Activated naive CD4-positive, alpha-beta T cell treated with anti-CD3 and anti-CD28 coated beads, Interleukin-2, amount 50 U/mL, for 16 hours (primary cell): ENCODE measurements around the gene DUSP22.
"Not testable (repeated sequence)": the region's sequence is repeated elsewhere in the genome, so short reads cannot be mapped to it uniquely, and the experiment has no call there.

Experiments used
- DNase-seq: peaks from one replicate; pipeline ENCODE4 v3.0.0-alpha.2; 2020

DUSP22 gene

GRCh38 chr6:280775-281468, 11.4 kb upstream of the DUSP22 start:
- no peak for DNase-seq

- DNase-seq: no peak
Measured at GRCh38 chr6:281469-282103, 10.7 kb upstream of the DUSP22 start.

- no peak for DNase-seq
Measured at GRCh38 chr6:282177-282866, 10.0 kb upstream of the DUSP22 start.

GRCh38 chr6:282867-283416, 9.3 kb upstream of the DUSP22 start:
- DNase-seq: no peak

GRCh38 chr6:284486-284885, 7.8 kb upstream of the DUSP22 start:
- no peak for DNase-seq

DNA sequence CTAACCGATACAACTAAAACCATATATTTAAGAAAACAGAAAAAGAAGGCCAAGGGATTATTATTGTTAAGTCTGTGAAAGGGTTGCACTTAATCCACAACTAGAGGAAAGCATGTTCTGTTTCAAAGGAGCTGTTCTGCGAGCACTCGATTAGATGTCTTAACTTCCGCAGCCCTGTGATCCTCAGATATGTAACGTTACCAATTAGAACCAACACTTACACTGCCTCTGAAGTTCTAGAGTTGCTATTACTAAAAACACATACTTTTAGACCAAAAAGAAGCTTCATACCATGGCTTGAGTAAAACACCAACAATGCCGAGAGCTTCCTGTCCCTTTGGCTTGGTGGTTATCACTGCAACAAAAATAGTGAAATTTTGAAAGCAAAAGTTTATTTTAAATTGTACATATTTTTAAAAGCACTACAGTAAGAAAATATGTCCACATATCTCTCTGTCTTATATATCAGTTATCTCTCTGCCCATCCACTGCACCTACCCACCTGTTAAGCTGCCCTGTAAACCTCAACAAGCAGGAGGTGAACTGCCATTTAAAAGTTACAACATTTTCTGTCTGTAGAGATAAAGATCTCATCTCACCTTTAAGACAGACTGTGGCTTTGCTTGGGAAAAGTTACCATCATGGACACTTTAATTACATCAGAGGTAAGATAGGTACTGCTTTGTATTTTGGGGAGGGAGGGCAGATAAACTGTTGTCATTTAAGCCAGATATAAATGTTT, 7.1 kb upstream of the DUSP22 start:
- no peak for DNase-seq

DNA sequence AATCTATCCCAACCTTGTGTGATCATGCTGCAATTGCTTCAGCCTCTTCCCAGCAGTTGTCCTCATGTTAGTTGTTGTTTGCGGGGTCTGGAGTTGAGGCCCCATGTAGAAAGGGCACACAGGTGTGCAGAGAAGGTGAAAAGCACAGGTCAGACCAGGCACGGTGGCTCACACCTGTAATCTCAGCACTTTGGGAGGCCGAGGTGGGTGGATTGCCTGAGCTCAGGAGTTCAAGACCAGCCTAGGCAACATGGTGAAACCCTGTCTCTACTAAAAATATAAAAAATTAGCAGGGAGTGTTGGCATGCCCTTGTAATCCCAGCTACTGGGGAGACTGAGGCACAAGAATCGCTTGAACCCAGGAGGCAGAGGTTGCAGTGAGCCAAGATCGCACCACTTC, 6.4 kb upstream of the DUSP22 start:
- not testable (repeated sequence) for DNase-seq

DNA sequence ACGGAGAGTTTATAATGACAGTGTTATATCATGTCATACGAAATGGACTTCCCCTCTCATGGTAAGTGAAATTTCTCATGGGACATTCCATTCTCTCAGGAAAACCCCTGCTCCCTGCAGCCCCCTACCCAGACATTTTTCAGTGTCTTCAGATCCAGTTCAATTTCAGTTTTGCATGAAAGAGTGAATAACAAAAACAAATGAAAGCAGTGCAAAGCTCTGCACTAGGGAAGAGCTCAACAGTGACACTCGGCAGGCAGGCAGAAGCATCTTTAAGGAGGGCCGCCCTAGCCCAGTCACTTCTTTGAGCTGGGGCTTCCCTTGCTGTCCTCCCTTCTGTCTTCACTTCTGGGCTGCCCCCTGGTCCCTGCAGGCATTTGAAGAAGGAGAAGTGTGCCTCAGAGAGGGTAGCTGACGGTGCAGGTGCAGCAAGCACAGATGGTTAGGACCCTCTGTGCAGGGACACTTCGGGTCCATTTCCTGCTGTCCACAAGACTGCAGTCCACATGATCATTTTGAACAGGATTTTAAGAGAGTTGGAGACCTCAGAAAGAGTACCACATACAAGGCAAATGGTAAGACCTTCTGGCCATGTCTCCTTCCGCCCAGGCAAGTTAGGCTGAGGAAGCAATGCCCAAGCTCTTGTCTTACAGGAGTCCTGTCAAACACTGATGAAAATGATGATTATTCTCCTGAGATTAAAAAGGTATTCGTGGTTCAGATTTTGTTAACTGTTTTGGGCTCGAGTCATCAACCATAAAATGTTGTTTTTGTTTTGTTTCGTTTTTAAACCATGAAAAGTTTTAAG, 5.4 kb upstream of the DUSP22 start:
- no peak for DNase-seq

GRCh38 chr6:287489-287860, 4.8 kb upstream of the DUSP22 start:
- no peak for DNase-seq

GRCh38 chr6:288866-289265, 3.4 kb upstream of the DUSP22 start:
- DNase-seq: no peak

DNA sequence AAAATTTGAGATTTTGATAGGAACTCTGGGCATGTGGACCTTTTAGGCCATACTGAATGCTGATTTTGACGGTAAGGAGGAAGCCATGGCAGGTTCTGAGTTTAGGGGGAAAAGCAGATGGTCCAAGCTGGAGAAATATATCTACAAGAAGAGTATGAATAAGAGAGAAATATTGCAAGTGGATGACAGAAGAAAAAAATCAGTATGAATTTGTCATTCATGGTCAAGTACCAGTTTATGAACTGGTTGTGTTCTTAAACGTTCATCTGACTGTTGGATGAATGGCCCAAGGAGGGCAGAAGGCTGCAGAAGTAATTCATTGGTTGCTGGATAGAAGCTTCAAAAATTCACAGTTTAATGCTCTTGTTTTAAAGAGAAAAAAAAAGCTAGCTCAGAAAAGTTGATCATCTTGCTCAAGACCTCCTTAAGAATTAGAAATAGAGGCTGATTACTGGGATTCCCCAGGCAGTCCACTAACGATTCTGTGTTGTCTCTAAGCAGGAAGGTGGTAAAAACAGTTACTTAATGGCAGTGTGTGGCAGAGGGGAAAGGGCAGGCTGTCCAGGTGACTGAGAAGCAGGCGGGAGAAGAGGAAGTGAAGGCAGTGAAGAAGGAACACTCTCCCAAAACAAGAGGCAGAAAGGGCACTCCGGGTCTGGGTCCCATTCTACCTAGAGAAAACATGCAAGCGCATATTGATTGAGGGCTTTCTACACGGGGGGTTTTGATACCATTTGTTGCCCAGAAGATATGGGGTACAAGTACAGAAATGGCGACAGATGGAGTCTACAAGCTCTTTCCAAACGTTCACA, 2.0 kb upstream of the DUSP22 start:
- no peak for DNase-seq

DNA sequence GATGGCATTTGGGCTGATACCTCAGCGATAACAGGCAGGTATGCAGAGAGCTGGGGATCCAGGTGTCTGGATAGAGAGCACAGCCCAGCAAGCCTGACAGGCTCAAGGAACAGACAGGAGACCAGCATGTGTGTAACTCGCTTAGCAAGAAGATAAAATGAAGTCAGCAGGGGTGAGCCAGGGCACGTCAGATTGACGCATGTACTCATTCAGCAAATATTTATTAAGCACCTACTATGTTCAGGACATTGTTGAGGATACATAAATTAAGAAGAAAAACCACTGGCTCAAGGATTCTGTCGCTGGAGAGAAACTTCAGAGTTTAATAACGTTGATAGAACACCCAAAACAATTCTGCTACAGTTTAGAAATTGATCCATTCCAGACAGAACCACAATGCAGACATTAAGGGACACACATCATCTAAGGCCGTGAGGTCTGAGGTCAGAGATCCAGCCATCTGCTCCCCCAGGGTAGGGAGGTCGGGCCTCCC, 1.0 kb upstream of the DUSP22 start:
- DNase-seq: no peak

- DNase-seq: peak; percentile 71
Measured at GRCh38 chr6:292506-293192, 362 bp downstream of the DUSP22 start.

DNA sequence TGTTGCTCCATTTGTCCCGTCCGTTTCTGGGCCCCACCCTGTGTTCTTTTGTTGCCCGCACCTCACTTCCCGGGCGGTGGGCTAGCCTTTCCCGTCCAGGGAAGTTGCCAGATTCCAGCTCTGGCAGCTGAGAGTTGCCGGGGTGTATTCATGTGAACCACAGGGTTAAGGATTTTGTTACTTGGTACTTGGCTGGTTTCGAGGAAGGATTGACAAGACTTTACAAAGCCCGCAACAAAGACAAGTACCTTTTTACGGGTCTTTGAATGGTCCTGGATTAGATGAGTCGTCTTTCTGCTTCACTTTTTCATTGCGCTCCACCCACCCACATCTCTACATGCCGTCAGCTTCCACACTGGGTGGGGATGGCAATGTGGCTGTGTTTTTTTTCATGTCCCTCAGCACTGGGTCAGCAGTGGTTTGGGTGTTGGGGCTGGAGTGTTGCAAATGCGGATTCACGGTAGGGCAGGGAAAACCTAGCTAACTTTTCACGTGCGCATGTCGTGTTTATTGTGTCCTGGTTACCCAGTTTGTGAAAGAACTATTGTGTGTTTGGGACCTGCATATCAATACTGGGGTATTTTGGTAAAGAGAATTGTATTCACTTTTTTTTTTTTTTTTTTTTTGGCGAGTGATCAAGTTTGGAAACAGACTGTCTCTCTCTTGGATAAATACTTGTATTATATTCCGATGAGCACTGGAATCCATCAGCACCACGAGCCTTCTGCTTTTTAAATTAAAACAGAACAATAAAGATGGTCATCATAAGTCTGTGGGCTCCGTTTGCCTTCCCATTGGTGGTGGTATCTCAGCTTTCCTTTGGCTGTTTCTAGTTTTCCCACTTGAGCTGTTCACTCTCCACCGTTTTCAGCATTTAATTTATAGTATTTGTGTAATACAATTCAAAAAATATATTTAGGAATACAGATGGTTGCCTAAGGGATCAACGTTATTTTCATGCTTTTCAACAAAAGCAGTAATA, 1.2 kb downstream of the DUSP22 start:
- DNase-seq: peak; percentile 51

- no peak for DNase-seq
Measured at GRCh38 chr6:294656-295565, 2.6 kb downstream of the DUSP22 start.

DNA sequence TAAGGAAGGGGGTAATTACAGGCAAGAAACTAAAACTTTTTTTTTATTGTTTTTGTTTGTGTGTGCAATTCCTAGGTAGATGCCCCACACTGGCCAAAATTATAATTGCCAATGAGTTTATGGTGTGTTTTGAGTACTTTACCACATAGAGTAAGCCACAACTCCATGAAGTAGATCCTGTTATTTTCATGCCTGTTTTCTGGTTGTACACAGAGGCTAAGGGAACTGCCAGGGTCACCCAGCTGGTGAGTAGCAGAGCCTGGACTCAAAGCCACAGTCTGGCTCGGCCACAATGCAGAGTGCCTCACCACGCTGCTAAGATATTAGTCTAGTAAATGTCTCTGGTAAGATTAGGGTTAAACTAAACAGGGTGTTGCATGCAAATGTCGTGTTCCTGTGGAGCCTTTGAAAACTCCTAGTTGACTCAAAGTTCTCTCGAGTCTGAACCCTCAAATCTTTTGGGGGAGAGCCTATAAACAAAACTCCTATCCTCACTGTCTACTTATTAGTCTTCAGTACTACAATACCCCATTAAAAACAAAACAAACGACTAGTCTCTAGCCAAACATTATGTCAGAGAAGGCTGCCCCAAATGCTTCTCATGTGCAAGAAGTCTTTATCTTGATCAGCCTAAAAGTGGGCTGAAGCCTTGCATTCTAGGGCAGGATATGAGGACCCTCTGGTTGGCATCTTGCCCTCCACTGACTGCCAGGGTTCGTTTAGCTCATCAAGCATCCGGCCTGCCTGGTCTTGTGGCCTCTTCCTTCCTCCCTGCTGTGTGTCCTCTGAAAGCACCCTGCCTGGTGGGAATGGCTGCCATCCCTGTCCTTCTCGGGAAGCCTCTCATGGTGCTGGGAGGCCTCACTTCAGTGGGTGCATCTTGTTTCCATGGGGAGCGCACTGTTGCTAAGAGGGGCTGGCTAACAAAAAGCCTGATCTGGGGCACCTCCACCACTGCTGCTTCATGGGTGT, 4.2 kb downstream of the DUSP22 start:
- DNase-seq: no peak
